MM.1S (cell line): Measurements from ENCODE around the gene BBS2.

Experiments used
- CTCF ChIP-seq: fragments of 300-600 bp; sonication (generic); IDR thresholded peaks from 2 replicates; pipeline ENCODE4 v1.5.1; 2016; ENCODE audit warnings: antibody characterized with exemption, low read length, mixed read lengths
- EZH2 ChIP-seq: fragments of 300-600 bp; sonication (generic); optimal IDR thresholded peaks from 2 replicates; pipeline ENCODE3; 2017; ENCODE audit warnings: low read depth, mild to moderate bottlenecking, antibody characterized with exemption, low read length, mixed read lengths

GRCh38 chr16:56488035-56488434 lies 31.8 kb downstream of the BBS2 start:
- no peak for TF ChIP-seq EZH2
- TF ChIP-seq CTCF, result no peak
